Stimulated activated CD4-positive, alpha-beta T cell treated with anti-CD3 and anti-CD28 coated beads, Interleukin-4, amount 100 ng/mL, for 24 hours (primary cell): Measurements from ENCODE around the gene NFILZ.
"Not testable (repeated sequence)": the region's sequence is repeated elsewhere in the genome, so short reads cannot be mapped to it uniquely, and the experiment has no call there.

ENCODE experiments used
- DNase-seq: peaks from one replicate; pipeline ENCODE4 v3.0.0-alpha.2; 2020

NFILZ gene

DNA sequence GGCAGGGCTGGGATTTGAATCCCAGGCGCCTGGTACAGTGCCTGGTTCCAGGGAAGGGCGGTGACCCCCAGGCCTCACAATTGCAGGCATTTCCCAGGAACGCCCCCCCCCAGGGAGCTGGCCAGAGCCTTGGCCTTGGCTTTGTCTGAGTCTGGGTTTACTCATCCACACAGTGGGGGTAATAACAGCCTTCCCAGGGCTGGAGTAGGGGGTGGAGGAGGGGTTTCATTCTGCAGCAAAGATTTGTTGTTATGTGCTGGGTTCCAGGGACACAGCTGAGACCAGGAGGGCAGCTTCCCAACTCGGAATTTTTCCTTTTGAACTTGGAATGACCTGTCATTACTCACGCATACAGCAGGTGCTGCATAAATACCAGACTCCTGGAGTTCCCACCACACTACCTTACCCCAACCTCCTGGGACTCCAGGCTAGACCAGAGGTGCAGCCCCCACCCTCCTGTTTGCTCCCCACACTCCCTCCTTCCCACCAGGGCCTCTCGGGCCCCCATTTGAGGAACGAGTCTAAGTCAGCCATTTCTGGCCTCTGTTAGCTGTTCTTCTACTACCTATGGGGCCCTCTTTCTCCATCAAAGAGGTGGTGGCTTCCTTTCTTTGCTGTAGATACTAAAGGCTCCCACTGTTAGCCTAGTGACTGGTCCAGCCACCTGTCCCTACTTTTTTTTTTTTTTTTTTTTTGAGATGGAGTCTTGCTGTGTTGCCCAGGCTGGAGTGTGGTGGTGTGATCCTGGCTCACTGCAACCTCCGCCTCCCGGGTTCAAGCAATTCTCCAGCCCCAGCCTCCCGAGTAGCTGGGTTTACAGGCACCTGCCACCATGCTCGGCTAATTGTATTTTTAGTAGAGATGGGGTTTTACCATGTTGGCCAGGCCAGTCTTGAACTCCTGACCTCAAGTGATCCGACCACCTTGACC lies 18.3 kb upstream of the NFILZ start:
- DNase-seq: no peak

DNA sequence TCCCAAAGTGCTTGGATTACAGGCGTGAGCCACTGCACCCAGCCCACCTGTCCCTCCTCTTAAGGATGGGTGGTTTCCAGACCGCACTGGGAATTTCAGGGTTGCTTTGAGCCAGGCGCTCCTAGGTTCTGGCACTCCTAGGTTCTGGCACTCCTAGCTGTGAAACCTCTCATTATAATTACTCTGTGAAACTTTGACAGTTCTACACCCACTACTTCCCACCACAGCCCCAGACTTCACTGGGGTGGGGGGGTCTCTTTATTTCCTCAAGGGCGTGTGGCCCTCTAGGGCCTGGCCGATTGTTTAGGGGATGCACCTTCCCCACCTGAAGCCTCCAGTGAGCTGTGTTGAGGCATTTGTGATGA lies 17.6 kb upstream of the NFILZ start:
- no peak for DNase-seq

DNA sequence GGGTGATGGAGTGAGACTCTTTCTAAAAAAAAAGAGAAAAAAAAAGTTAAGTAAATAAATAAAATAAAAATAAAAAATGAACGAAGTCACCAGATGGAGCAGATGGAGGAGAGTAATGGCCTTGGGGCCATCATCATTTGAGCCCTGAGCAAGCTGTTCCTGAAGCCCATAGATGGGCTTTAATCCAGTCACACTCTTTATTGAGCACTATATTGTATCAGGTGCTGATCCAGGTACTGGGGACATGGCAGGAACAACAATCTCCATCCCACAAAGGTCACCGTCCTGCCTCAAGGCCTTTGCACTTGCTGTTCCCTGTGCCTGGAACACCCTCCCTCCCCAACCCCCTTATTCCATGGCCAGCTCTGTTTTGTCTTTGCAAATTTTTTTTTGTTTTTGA lies 16.0 kb upstream of the NFILZ start:
- DNase-seq: no peak

DNA sequence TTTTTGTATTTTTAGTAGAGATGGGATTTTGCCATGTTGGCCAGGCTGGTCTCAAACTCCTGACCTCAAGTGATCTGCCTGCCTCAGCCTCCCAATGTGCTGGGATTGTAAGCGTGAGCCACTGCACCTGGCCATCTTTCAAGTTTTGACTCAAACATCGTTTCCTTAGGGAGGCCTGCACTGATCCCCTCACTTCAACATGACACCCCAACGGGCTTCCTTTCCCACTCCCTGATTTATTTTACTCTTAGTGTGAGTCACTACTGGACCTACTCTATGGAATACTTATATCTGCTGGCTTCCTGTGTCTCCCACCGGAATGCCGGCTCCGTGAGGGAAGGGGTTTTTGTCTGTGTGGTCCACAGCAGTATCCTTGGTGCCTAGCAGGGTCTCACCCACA lies 15.4 kb upstream of the NFILZ start:
- DNase-seq: no peak

DNA sequence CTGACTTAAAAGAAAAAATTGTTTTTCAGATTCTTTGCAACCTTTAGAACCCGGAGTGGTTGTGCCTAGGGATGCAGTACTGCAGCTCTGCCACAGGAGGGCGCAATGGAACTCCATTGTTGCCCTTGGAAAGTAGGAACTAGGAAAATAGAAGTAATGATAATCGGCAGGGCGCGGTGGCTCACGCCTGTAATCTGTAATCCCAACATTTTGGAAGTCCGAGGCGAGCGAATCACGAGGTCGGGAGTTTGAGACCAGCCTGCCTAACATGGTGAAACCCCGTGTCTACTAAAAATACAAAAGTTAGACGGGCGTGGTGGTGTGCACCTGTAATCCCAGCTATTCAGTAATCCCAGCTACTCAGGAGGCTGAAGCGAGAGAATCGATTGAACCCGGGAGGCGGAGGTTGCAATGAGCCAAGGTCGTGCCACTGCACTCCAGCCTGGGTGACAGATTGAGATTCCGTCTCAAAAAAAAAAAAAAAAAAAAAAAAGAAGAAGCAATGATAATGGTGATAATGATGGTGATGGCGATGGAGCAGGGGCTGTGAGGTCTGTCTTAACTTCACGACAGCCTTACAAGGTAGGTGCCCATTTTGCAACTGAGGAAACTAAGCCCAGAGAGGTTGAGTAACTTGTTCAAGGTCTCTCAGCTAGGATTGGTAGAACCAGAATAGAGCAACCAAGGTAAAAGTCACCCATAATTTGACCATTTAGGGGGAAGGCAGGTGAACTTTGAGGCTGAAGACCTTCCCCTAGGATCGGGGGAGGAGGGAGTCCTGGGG lies 14.4 kb upstream of the NFILZ start:
- DNase-seq: peak; percentile 57

DNA sequence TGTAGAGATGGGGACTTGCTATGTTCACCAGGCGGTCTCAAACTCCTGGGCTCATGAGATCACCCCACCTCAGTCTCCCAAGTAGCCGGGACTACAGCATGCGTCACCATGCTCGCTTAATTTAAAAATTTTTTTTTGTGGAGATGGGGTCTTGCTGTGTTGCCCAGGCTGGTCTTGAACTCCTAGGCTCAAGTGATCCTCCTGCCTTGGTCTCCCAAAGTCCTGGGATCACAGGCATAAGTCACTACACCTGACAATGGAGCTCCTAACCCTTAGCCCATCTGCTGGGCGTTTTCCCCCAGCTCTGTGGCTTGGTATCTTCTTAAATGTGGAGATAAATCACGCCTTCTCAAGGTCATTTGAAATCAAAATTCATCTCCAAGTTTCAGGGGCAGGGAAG lies 13.6 kb upstream of the NFILZ start:
- no peak for DNase-seq

DNA sequence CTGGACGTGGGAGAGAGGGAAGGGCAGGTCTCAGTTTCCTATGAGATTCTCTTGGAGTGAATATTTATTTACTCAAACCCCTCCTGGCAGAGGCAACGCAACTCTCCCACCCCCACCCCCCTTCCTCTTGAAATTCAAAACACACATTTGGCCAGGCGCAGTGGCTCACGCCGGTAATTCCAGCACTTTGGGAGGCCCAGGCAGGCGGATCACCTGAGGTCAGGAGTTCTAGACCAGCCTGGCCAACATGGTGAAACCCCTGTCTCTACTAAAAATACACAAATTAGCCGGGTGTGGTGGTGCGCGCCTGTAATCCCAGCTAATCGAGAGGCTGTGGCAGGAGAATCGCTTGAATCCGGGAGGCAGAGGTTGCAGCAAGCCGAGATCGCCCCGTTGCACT lies 13.1 kb upstream of the NFILZ start:
- DNase-seq: not testable (repeated sequence)

DNA sequence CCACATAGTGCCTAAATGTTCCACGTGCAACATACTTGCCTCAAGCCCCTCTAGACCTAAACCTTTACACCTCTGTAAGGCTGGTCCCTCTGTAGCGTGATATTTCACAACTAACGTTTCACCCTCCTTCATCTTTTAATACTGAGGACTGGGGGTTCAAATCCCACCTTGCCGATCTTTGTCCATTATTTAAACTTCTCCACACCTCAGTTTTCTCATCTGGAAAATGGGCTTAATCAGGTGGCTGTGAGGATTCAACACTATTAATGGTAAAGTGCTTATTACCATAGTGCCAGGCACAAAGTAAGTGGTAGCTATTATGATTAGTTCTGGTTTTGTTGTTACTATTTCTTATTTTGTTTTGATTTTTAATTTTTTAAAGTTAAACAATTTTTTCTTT lies 12.4 kb upstream of the NFILZ start:
- no peak for DNase-seq

DNA sequence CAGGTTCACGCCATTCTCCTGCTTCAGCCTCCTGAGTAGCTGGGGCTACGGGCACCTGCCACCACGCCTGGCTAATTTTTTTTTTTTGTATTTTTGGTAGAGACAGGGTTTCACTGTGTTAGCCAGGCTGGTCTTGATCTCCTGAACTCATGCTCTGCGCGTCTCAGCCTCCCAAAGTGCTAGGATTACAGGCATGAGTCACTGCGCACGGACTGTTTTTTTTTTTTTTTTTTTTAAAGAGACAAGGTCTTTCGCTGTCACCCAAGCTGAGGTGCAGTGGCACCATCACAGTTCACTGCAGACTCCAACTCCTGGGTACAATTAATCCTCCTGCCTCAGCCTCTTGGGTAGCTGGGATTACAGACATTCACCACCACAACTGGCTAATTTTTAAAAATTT lies 11.7 kb upstream of the NFILZ start:
- DNase-seq: no peak

DNA sequence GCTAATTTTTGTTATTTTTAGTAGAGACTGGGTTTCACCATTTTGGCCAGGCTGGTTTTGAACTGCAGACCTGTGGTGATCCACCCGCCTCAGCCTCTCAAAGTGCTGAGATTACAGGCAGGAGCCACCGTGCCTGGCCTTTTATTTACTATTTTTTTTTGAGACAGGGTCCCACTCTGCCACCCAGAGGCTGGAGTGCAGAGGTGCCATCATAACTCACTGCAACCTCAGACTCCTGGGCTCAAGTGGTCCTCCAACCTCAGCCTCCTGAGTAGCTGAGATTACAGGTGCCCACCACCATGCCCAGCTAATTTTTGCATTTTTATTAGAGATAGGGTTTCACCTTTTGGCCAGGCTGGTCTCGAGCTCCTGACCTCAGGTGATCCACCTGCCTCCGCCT lies 7.5 kb upstream of the NFILZ start:
- DNase-seq: not testable (repeated sequence)

DNA sequence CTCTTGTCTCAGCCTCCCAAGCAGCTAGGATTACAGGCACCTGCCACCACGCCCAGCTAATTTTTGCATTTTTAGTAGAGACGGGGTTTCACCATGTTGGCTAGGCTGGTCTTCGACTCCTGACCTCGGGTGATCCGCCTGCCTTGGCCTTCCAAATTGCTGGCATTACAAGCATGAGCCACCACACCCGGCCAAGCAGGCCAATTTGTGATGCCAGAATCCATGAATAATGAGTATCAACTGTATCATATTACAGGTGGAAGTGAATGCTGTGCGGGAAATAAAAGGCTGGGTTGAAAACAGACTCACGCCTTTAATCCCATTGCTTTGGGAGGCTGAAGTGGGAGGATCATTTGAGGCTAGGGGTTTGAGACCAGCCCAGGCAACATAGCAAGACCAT lies 3.6 kb upstream of the NFILZ start:
- DNase-seq: no peak

DNA sequence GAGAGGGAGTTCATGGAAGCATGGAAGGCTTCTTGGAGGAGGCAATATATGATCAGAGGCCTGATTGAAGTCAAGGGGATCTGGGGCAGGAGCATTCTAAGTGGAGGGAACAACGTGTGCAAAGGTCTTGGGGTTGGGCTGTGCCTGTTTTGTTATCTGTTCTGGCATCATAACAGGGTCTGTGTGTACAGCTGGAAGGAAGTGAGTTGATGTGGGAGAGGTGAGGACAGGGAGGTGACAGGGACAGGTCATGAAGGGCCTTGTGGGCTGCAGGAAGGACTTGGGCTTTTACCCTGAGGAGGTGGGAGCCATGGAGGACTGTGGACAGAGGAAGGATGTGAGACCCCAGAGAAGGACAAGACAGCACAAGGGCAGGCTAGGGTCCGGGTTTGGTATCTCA lies 1.2 kb upstream of the NFILZ start:
- DNase-seq: no peak

DNA sequence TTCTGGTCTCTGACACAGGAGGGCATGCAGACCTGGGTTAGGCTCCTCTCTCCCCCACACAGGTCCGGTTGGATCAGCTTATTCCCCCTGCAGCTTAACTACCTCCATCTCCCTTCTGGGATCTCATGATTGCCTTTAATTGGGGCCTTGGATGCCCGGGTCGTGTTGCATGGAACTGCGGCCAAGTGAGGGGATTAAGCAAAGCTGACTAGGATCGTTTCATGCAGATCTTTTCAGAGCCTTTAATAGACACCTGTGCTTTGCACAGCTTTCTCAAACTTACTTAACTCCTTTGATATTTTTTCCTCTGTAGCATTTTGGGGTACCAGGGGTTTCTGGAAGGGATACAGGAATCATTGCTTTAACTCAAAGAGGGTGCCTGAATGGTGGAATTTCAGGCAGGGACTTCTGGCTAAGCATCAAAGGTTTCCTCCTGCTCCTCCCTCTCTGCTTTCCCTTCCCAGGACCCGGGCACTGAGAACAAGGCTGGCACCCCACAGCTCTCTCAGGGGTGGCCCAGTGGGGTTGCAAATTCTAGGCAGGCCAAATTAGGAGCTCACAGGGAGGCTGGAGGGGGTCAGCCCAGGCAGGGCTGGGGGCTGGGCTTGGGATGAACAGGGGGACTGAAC lies 477 bp downstream of the NFILZ start:
- no peak for DNase-seq

DNA sequence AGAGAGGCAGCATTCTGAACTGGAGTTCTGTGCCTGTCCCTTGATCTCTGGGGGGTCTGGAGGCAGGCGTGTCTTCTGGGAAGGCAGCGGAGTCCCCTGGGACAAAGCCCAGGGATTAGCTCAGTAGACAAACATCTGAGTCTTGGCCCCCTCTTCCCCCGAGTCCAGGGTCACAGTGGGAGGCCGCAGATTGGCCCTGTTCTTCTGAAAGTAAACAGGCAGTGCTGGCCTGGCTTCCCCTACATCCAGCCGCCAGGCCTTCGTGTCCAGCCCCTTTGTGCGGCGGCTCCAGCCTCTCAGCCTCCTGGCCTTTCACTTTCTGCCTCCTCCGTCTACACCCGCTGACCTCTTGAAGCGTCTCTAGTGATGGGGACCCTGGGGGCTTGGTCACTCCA lies 989 bp downstream of the NFILZ start:
- DNase-seq: no peak

DNA sequence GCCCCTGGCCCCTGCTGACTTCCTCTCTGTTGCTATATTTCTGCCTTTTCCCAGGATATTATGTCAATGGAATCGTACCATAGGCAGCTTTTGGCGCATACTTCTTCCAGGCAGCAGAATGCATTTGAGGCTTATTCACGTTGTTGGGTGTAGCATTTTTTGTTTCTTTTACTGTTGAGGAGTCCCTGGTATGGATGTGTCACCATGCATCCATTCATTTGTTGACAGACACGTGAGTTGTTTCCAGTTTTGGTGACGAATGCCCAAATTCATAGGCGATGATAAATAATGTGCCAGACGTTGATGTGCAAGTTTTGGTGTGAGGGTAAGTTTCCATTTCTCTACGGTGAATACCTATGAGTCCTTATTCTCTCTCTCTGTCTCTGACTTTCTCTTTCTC lies 5.0 kb downstream of the NFILZ start:
- no peak for DNase-seq

DNA sequence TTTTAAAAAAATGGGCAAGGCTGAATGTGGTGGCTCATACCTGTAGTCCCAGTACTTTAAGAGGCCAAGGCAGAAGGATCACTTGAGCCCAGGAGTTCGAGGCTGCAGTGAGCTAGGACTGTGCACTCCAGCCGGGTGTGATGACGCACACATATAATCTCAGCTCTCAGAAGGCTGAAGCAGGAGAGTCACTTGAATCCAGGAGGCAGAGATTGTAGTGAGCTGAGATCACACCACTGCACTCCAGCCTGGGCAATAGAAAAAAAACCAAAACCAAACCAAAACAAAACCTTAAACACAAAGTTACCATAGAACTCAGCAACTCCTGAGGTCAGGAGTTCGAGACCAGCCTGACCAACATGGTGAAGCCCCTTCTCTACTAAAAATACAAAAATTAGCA lies 6.6 kb downstream of the NFILZ start:
- DNase-seq: not testable (repeated sequence)

DNA sequence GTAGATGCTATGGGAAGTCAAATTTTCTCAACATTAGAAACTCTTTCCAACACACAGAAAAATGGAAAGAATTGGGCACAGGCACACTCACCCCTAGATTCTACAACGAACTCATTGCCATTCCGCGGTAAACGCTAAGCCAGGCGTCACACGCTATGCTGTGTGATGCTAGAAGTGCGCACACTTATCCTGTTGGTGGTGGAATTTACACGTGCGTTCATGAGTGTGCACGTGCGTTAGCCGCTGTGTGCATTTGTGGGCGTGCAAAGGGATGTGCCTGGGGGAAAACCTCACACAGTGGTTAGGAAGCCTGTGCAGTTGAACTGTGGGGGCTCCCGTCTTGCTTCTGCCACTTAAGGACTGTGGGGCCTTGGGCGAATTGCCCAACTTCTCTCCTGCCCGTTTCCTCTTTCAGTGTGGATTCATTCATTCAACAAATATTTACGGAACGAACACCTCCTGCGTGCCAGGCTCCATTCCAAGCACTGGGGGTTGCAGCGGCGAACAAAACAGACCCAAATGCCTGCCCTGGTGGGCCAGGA lies 7.7 kb downstream of the NFILZ start:
- DNase-seq: no peak

DNA sequence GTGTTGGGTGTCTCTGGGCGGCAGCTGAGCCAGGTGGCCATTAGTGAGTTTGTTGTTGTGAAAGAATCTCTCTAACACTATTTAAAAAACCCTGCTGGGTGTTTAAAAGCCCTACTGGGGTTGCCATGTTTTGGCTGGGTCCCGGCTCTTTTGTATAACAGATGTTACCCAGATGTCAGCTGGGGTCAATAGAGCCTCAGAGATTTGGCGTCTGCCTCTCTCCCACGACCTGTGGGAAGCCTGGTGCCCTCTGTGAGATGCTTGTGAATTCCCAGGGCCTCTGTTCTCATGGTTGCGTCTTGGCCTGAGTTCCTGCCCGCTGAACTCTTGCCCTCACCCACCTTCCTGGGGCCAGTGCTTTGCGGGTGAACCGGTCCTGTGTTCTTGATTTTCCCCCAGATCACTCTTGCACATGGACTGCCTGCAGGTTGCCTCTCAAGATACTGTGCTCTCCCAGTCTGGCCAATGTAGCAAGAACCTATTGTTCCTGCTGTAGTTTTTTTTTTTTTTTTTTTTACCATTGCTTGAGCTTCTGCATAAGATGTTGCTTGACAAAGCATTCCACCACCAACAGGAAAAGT lies 9.5 kb downstream of the NFILZ start:
- no peak for DNase-seq

DNA sequence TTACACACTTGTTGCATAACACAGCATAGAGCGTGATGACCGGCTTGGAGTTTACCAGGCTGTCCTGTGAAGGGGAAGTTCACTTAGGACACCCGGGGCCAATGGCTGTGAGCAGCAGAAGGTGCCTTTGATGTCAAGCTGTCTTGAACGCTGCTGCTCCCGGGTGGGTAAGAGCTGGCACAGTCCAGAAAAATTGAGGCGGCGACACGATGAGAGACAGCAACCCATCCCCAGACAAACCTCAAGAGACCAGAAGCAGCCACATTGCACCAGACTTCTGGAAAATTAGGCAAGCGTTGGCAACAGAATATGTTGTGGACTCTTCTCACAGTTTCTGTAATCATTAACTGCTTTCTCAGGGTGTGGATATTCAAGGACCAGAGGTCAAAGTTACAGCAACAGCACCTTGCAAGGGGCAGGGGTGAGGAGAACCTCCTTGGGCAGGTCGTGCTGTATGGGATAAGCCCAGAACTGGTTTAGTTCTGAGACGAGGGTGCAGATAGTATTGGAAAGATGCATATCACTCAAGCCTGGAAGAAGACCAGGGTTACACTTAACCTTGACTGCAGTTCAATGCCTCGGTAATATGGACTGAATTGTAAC lies 10.1 kb downstream of the NFILZ start:
- no peak for DNase-seq

DNA sequence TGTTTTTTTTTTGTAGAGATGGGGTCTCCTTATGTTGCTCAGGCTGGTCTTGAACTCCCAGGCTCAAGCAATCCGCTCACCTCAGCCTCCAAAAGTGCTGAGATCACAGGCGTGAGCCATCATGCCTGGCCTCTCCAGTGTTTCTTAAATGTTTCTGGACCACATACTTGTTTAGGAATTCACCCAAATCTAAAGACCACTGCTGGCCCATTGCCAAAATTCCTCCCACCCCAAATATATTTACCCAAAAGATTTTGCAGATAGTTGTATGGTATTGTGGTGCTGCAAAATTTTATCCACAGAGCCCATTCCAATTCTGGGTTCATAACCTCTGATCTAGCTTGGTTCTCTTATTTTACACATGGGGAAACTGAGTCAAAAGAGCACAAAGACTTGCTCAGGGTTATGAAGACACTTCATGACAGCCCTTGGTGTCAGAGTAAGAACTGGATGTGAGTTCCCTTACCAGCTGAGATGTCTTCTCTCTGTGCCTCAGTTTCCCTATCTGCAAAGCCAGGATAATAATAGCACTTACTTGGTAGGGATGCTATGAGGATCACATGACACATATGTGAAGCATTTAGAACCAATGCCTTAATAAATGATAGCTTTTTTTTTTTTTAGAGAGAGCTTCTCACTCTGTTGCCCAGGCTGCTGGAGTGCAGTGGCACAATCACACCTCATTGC lies 10.9 kb downstream of the NFILZ start:
- DNase-seq: no peak

DNA sequence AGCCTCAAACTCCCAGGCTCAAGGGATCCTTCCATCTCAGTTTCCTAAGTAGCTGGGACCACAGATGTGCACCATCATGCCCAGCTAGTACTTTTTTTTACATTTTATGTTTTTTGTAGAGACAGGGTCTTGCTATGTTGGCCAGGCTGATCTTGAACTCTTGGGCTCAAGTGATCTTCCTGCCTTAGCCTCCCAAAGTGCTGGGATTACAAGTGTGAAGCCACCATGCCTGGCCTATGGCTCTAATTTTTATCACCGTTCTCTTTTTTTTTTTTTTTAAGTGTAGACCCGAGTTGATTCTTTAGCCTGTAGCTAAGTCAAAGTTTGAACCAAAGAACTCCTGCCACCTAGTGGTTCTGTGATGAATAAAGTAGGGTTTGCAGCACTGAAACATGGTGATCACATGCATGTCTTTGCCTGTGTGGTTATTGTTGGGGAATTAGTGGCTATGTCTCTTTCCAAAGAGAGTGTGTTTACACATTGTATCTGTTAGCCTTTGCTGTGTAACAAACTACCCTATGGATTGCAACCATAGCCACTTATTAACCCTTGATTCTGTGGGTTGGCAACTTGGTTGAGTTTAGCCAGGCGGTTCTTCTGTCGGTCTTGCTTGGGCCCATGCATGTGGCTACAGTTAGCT lies 11.6 kb downstream of the NFILZ start:
- DNase-seq: peak; percentile 31

DNA sequence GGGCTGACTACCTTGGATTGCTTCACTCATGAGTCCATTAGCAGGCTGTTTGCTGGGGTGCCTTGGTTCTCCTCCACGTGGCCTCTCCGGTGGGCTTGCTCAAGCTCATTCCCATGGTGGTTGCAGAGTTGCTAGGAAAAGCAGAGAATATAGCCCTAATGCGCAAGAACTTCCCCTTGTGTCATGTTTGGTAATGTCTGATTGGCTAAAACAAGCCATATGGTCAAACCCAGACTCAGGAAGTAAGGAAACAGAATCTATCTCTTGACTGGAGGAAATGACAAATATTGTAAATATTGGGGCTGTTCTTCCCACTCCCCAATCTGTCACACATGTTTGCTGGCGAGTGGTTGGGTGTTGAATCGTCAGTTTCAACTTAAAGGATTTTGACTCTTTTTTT lies 12.1 kb downstream of the NFILZ start:
- no peak for DNase-seq
